HepG2 (cell line): ENCODE measurements around the gene AZU1.

Source experiments
- BRCA1 ChIP-seq: sonication (generic); formaldehyde crosslinking; IDR thresholded peaks from 2 replicates; pipeline ENCODE4 v1.4.0; 2020; ENCODE audit warnings: missing genetic modification reagents
- CEBPB ChIP-seq: IDR thresholded peaks from 2 replicates; pipeline ENCODE4 v1.6.1; 2011; ENCODE audit warnings: low read depth, low read length, improper control_type of control experiment, borderline replicate concordance
- CTCF ChIP-seq: sonication (generic); formaldehyde crosslinking; IDR thresholded peaks from 2 replicates; pipeline ENCODE4 v1.5.0; 2020; ENCODE audit warnings: mild to moderate bottlenecking, missing genetic modification reagents, moderate library complexity
- FOXM1 ChIP-seq: sonication (generic); formaldehyde crosslinking; IDR thresholded peaks from 2 replicates; pipeline ENCODE4 v1.5.0; 2020; ENCODE audit warnings: missing genetic modification reagents
- HDAC6 ChIP-seq: fragments of 200-600 bp; sonication (generic); IDR thresholded peaks from 2 replicates; pipeline ENCODE4 v1.7.0; 2017; ENCODE audit warnings: mild to moderate bottlenecking, antibody characterized with exemption, low read length, low read depth
- NFYC ChIP-seq: IDR thresholded peaks from 2 replicates; pipeline ENCODE4 v1.6.1; 2016; ENCODE audit warnings: missing genetic modification reagents, missing compliant biosample characterization
- POLR2A ChIP-seq, 2 experiments: IDR thresholded peaks; 2 replicates each; pipeline ENCODE4 v1.6.1; 2011; ENCODE audit warnings: low read depth in 2 of 2, low read length in 2 of 2, mild to moderate bottlenecking in 1 of 2, moderate library complexity in 1 of 2; ENCODE audit not compliant: insufficient read depth in 1 of 2
- POLR2AphosphoS5 ChIP-seq: IDR thresholded peaks from 2 replicates; pipeline ENCODE4 v1.6.1; 2012; ENCODE audit warnings: low read depth, low read length
- SAFB2 ChIP-seq: sonication (generic); formaldehyde crosslinking; IDR thresholded peaks from 2 replicates; pipeline ENCODE4 v1.5.1; 2020; ENCODE audit warnings: missing genetic modification reagents, low read depth, mild to moderate bottlenecking, borderline replicate concordance
- TCF7L2 ChIP-seq: IDR thresholded peaks from 2 replicates; pipeline ENCODE4 v1.6.1; 2011; ENCODE audit warnings: mild to moderate bottlenecking, low read depth, low read length, moderate library complexity
- ZKSCAN8 ChIP-seq: IDR thresholded peaks from 2 replicates; pipeline ENCODE4 v1.6.1; 2016; ENCODE audit warnings: borderline replicate concordance, missing genetic modification reagents, missing compliant biosample characterization

DNA sequence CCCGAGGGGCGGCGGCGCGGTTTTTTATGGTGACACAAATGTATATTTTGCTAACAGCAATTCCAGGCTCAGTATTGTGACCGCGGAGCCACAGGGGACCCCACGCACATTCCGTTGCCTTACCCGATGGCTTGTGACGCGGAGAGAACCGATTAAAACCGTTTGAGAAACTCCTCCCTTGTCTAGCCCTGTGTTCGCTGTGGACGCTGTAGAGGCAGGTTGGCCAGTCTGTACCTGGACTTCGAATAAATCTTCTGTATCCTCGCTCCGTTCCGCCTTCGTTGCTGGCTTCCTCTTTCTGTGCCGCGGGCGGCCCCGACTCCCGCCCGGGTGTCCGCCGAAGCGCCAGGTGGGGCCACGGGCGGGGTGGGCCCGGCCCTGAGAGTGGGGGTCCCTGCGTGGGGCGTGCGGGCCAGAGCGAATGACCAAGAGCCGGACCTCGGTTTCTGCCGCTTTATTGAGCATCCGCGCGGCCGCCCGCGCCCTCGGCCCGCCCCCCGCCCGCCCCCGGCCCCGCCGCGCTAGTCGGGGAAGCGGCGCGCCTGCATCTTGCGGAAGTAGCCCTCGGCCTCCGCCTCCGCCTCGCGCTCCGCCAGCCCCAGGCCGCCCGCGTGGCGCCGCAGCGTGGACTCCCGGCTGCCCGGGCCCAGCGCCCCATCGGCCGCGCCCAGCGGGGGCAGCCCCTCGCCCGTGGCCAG, 15.4 kb upstream of the AZU1 start:
- TF ChIP-seq CEBPB (no peak), POLR2A (IDR thresholded peaks at IDR 0.05; ENCODE audit: insufficient read depth in 1 of 2, low read depth in 2 of 2, low read length in 2 of 2) (no peak; a peak in 1 of 4 replicates), ZKSCAN8 (CRISPR knock-in tag) (no peak), POLR2AphosphoS5 (no peak), CTCF (no peak), SAFB2 (CRISPR knock-in tag) (no peak), HDAC6 (no peak), TCF7L2 (no peak), BRCA1 (CRISPR knock-in tag) (no peak), NFYC (CRISPR knock-in tag) (no peak), FOXM1 (CRISPR knock-in tag) (no peak)
